Thyroid gland (tissue), 4 donors: ENCODE results near the gene KDM5B.

Experiments used
- CTCF ChIP-seq, 6 experiments: fragments of 200-600 bp in 3 of 6; fragments of 450-650 bp in 3 of 6; sonication (generic) in 3 of 6; IDR thresholded peaks; one replicate each; pipeline ENCODE4 v1.5.1; 2016 to 2019; ENCODE audit warnings: antibody characterized with exemption in 6 of 6, mild to moderate bottlenecking in 2 of 6, inconsistent platforms in 1 of 6, moderate library complexity in 1 of 6
- POLR2A ChIP-seq, 2 donors: fragments of 450-650 bp; IDR thresholded peaks; one replicate each; pipeline ENCODE4 v1.6.1; 2017; ENCODE audit warnings: antibody characterized with exemption in 2 of 2, mild to moderate bottlenecking in 2 of 2, moderate library complexity in 1 of 2

DNA sequence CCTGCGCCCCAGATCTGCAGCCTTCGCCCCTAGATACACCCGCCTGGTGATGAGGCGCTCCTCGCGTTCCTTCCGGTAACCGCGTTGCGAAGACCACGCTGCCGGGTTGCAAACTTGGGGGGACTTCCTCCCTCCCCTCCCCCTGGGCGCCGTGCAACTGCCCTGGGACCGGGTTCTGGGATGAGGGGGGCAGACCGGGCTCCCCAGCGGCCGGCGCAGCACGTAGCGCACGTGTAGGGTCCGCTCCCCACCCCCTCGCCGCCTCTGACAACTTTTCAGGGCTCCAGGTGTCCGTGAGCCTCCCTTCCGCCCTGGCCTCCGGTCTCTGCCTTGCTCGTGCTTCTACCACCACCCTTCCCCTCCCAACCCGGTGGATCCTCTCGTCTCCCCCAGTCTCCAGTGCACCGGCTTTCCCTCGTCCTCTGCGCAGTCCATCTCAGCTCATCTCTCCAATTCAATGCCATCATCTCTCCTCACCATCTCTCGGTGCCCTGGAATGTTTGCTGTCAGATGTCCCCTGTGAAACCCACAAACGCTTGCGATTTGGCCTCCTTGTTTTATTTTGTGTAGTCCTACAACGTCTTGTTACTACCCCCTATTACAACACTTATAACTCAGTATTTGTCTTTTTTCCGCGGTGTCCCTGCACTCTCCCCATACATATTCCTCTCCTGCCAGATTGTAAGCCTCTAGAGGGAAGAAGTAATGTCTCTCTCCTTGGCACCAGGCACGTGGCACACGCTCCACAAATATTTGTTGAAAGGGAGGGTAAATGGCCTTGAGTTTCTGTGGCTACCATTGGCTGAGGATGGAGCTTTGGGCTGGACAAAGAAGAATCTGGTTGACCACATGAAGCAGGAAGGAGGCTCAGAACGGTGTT, 3.3 kb upstream of the KDM5B start:
- TF ChIP-seq CTCF (IDR thresholded peaks at IDR 0.05) (no peak), POLR2A (IDR thresholded peaks at IDR 0.05) (no peak)
